Measurements from ENCODE around the gene TPD52L1.

The TPD52L1 gene

DNA sequence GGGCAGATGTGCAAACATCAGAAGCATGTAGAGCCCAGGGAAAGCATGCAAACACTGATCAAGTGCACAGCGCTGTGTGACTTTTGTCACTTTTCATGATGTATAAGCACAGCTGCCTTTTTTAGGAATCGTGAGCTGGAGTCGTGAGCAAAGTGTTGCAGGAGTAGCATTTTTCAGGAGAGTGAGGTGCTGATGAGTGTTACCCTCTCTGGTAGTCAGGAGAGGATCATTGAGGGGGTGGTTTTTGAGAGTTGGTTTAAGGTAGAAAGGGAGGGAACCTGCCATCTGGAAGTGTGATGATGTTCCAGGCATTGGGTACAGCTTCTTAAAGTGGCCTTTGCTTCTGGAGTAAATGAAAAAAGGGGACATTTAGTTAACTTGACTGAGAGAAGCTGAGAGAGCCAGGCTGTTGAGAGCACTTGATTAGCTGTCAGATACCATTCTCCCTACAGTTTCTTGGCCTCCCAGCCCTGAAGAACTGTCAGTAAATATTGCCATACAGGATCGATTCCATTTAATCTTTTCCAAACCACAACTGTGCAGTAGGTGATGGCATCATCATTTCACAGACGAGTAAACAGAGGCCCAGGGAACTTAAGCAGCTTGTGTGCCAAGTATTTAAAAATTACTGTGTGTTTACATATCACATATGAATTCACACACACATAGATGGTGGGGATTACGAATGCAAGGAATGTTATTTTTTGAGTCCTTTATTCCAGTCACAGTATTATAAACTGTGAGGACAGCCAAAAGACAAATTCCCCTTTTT, 28.9 kb downstream of the TPD52L1 start:
- DNase-seq = no peak

- no peak for DNase-seq
Observed at GRCh38 chr6:125183391-125183790, 29.8 kb downstream of the TPD52L1 start.

- DNase-seq = no peak
Observed at GRCh38 chr6:125188037-125188436, 34.5 kb downstream of the TPD52L1 start.

- DNase-seq = no peak
Observed at GRCh38 chr6:125188594-125189203, 35.1 kb downstream of the TPD52L1 start.

- no peak for DNase-seq
Observed at GRCh38 chr6:125189494-125189893, 35.9 kb downstream of the TPD52L1 start.

DNA sequence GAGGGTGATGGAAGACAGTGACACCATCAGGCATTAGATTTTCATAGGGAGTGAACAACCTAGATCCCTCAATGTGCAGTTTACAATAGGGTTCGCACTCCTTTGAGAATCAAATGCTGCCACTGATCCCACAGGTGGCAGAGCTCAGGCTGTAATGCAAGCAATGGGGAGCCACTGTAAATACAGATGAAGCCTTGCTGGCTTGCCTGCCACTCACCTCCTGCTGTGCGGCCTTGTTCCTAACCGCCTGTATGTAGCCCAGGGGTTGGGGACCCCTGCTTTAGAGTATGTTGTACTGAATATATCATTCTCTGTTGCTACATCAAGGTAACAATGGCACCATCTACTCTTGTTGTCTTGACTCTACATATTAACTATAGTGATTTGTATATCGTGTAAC, 37.1 kb downstream of the TPD52L1 start:
- no peak for DNase-seq

- peak; percentile 65 for DNase-seq
Observed at GRCh38 chr6:125191916-125192609, 38.5 kb downstream of the TPD52L1 start.

DNA sequence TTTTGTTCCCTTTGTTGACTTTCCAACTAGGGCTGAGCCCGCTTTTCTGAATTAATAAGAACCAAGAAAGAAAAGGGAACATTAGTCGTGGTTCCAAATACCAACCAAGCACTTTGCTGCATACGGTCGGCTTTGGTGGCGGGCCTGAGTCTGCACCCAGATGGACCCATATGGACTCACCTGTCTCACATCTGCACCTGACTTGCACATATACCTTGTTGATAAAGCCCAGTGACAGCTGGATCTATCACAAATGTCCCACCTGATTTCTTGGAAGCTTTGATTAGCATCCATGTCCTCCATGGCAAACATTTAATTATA, 39.0 kb downstream of the TPD52L1 start:
- no peak for DNase-seq

- DNase-seq = no peak
Observed at GRCh38 chr6:125193208-125193607, 39.6 kb downstream of the TPD52L1 start.

- no peak for DNase-seq
Observed at GRCh38 chr6:125194941-125195340, 41.4 kb downstream of the TPD52L1 start.

DNA sequence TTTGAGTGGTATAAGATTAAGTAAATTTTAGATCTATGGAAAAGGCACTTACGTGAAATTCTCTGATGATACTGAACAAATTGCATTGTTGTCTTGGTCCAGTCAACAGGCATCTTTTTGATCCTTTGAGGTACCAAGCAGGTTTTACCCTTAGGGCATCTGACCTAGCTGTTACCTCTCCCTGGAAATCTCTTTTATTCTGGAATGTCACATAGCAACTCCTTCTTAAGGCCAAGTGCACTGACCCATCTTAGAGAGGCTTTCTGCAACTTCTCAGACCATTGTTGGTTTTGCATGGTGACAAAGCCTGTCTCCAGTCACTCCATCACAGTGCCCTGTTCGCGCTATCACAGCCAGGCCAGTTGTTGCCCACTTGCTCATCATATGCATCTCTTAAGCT, 42.0 kb downstream of the TPD52L1 start:
- no peak for DNase-seq

GRCh38 chr6:125196613-125197012, 43.0 kb downstream of the TPD52L1 start:
- no peak for DNase-seq

- DNase-seq = no peak
Observed at GRCh38 chr6:125197795-125198269, 44.3 kb downstream of the TPD52L1 start.

GRCh38 chr6:125198398-125198937, 44.9 kb downstream of the TPD52L1 start:
- DNase-seq = no peak

DNA sequence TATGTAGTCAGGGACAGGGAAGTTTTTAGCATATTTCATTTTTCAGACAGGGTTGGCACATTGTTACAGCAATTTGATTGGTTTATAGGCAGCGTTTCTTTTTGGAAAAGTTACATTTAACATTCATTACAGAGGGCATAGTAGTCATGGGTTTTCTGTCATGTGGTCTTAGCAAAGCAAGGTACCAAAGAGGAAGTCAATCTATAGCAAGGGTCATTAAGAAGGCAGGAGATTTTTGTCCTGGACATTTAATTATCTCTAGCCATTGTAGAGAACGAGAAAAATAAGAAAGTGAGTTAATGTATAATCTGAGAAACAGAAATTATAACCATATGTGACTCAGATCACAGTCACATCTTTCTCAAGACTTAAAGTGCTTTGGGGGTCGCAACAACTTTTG, 47.4 kb downstream of the TPD52L1 start:
- no peak for DNase-seq

DNA sequence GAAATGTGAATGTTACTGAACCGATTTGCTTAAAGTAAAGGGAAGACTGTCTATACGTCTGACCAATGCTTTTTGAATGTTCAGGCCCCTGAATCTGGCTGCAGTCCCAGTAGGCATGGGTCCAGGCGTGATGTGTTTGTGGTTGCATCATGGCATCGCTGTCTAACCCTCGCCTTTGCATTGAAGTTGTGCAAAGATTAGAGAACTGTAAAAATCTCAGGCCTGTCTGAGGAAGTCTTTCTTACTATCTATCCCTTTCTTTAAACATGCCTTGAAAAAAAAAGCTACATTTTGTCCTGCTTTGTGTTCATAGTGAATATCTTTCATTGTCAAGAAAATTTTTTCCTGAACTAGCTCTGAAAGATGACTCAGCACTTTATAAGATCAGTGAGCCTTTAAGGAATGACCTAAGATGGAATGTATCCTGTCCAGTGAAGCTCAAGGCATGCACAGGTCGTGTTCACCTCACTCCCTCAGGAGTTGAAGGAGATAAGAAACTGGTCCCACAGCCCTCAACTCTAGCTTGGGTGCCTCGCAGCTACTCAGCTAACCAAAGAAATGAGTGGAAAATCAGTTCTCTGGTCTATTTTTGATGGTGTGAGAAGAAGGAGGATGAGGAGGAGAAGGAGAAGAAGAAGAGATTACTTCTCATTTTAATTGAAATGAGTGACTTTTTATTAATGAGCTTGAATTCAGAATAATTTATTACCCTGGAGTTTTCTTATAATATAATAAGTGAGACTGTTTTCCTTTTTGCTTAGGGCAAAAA, 48.6 kb downstream of the TPD52L1 start:
- DNase-seq = no peak

- no peak for DNase-seq
Observed at GRCh38 chr6:125203395-125203794, 49.8 kb downstream of the TPD52L1 start.

GRCh38 chr6:125205931-125206330, 52.4 kb downstream of the TPD52L1 start:
- DNase-seq = no peak

DNA sequence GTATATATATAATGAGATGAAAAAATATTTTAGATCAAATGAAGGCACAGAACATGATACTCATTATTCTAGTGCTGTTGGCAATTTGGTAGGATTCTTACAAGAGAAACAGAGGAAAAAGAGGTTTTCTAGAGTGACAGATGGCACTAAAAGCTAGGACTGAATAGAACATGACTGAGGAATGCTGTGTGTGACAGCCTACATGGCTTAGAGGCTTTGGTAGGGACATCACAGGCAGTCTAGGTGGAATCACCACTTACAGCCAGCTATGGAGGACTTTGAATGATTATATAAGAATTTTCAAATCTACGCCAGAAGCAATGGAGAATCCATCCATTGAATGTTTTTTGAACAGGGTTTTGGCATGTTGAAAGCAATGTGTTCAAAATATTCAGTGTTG, 52.8 kb downstream of the TPD52L1 start:
- DNase-seq = no peak

- DNase-seq = no peak
Observed at GRCh38 chr6:125207956-125208355, 54.4 kb downstream of the TPD52L1 start.

DNA sequence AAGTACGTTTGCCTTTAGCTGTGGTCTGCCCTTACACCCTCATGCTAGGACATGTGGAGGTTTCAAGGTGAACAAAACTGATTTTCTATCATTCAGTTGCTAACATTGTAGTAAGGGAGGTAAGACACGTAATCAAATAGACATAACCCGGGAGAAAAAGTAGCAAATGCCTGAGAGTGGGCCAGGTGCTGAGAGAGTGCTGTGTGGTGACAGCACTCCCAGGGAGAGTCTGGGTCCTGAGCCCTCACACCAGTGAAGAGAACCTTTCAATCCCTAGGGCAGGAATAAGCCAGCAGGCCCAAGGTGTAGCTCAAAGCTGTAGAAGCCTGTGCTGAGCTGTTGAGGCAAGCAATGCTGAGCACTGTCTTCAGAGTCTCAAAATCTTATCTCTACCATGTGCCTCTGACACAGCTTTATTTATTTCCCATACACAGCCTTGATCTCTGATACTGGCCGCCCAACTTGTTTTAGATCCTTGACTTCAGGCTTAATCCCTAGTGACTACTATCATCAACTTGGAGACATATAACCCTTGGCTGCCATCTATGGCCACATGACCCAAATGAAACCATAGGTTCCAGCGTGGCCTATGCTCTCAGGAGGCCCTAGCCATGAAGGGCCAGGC, 55.2 kb downstream of the TPD52L1 start:
- DNase-seq = no peak

GRCh38 chr6:125210667-125211066, 57.1 kb downstream of the TPD52L1 start:
- no peak for DNase-seq

GRCh38 chr6:125211352-125211751, 57.8 kb downstream of the TPD52L1 start:
- no peak for DNase-seq
